Measurements from ENCODE around the gene AFF3.

DNA sequence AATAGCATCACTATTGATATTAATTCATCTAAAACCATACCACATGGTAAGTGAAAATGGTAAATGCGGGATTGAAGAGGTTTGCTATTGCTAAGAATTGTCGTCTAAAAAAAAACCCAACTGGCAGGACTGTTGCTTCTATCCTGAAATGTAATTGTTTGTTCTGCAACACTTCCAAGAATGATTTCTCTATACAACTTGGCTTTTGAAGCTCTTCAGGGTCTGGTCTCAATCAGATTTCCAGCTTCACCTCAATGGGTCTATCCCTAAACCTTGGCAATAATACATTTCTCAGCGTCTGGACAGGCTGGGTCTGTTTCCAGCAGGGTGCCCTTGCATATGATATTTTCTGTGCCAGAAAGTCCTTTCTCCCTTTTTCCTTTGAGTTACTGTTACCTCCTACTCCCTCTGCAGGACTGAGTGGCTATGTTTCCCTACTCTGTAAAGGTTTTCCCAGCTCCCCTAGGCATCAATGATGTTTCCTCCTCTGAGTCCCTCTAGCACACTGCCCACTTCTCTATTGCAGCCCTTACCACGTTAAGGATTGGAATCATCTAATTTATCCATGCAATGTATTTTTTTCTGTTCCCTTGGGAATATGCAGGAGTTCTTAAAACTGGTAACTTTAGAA, 534.4 kb downstream of the AFF3 start:
- TF ChIP-seq, protein P1, sequence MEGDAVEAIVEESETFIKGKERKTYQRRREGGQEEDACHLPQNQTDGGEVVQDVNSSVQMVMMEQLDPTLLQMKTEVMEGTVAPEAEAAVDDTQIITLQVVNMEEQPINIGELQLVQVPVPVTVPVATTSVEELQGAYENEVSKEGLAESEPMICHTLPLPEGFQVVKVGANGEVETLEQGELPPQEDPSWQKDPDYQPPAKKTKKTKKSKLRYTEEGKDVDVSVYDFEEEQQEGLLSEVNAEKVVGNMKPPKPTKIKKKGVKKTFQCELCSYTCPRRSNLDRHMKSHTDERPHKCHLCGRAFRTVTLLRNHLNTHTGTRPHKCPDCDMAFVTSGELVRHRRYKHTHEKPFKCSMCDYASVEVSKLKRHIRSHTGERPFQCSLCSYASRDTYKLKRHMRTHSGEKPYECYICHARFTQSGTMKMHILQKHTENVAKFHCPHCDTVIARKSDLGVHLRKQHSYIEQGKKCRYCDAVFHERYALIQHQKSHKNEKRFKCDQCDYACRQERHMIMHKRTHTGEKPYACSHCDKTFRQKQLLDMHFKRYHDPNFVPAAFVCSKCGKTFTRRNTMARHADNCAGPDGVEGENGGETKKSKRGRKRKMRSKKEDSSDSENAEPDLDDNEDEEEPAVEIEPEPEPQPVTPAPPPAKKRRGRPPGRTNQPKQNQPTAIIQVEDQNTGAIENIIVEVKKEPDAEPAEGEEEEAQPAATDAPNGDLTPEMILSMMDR (IDR thresholded peaks at IDR 0.05; ENCODE audit: low read depth, low read length, poor library complexity, severe bottlenecking), result no peak
- no peak for TF ChIP-seq EZH2phosphoT487 (IDR thresholded peaks at IDR 0.05; ENCODE audit: borderline replicate concordance, low read length)
